ENCODE results near the gene NR0B2.
"Not testable (repeated sequence)": the region's sequence is repeated elsewhere in the genome, so short reads cannot be mapped to it uniquely, and the experiment has no call there.

Gene NR0B2

DNA sequence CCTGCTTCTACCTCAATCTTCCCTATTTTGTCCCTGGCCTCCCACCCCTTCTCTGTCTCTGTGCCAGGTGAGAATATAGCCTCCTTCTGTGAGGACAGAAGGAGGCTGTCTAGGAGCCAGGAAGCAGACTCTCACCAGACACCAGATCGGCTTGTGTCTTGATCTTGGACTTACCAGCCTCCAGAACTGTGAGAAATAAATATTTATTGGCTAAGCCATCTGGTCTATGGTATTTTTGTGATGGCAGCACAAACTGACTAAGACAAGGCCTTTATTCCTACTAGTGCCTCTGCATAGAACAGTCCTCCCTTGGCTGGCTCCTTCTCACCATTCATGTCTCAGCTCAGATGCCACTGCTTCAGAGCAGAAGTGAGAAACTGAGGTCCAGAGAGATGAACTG is 25.5 kb downstream of the NR0B2 start:
- DNase-seq, result no peak

DNA sequence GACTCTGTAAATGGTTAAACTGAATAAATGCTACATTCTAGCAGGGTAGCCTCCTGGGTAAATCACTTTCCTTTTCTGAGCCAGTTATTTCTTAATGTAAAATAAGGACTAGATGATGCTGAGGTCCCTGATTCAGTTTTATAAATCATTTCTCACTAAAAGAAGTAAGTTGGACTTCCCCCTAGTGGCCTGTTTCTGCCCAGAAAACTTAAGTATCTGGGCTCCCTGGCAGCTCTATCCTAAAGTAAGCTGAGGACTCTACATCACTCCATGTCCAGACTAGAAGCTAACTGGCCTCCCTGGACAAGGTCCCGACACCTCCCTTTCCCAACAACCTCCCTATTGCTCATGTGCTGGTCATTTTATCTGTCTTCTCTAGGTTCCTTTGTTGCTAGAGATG is 26.6 kb downstream of the NR0B2 start:
- DNase-seq, result no peak

DNA sequence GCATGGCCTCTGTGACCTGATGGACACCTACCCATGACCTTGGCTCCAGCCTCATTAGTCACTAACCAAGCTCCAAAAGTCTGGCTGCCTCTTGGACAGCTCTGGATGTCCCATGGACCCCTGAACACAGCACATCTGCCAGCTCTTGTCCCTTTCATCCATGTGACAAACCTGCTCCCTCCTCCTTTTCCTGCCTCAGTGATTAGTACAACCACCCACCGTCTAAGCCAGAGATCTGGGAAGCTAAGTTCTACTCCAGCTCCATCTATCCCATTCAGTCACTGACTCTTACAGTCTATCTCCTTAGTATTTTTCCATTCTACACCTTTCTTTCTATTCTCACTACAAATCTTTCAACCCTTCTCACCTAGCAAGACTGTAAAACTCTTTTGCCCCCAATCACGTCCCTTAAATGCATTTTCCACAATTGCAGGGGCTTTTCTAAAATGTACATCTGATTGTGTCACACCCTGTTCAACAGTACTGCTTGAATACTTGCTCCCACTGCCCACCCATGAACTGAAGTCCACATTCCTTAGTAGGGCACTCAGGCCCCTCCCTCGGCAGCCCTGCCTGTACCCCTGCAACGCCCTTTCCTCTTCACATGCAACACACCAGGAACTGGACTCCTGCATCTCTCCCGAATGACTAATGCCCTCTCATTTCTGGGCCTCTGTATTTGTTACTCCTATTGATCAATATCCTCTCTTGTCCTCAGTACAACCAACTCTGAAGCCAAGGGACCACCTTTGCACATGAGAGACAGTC is 30.9 kb downstream of the NR0B2 start:
- DNase-seq, result no peak

DNA sequence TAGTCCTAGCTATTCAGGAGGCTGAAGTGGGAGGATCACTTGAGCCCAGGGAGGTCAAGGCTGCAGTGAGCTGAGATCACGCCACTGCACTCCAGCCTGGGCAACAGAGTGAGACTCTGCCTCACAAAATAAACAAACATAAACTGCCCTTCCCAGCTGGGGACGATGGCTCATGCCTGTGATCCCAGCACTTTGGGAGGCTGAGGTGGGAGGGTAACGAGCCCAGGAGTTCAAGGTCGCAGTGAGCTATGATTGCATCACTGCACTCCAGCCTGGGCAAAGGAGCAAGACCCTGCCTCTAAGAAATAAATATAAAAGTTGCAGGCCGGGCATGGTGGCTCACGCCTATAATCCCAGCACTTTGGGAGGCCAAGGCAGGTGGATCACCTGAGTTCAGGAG is 32.2 kb downstream of the NR0B2 start:
- not testable (repeated sequence) for DNase-seq

DNA sequence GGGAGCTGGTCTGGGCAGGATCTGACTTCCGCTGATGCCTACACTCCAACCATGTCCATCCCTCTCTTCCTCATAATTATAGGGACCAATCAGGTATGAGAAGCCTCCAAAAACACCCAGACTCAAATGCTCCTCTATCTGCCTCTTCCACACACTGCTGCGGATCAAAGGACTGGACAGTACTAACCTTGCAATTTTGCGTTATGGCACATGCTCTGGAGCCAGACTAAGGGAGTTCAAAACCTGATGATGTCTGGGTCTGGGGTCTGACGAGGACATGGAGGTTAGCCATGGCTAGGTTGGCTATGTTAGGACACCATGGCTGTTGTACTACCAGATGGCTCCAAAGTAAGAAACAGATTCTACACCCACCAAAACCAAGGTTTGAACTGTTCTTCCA is 34.0 kb downstream of the NR0B2 start:
- no peak for DNase-seq

DNA sequence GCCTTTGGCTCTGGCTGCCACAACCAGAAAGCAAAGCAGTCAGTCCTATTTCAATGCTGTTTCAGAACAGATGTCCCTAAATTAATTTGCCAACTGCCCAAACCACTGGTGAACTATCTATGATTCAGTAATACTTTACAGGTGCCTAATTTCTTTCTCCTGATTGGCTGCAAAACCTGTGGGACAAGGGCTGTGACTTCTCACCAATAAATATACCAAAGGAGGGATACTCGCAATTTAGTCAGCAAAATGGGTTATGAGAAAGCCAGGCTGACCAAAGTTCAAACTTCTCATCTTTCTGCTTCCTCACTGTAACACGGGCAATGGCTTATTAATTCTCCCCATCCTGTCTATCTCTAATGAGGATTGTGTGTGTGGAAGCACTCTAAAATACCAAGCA is 36.4 kb downstream of the NR0B2 start:
- no peak for DNase-seq

DNA sequence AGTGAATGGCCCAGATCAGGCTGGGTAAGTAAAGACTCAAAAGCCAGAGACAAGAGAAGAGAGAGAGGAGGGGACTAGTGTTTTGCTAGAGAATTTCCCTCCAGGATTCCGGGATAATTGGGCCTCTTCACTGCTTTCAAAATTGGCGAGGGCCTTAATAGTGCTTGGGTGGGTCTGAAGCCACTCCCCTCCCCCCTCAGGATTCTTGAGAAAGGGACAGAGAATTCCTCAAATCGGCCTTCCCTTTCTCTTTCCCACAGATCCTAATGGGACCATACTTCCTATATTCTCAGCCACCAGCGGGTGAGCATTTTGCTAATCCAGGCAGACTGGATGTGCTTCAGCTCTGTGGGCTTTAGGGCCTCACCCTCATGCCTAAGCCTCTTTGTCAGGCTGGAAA is 38.9 kb downstream of the NR0B2 start:
- DNase-seq, result no peak

DNA sequence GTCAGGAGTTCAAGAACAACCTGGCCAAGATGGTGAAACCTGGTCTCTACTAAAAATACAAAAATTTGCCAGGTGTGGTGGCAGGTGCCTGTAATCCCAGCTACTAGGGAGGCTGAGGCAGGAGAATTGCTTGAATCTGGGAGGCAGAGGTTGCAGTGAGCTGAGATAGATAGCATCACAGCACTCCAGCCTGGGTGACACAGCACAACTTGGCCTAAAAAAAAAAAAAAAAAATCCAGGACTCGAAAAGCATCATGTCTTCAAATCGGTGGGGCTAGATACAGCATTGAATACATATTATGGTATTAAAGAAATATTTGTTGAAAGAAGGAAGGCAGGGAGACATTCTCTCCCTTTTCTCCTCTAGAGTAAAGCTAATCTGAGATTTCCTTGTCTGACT is 40.7 kb downstream of the NR0B2 start:
- not testable (repeated sequence) for DNase-seq

DNA sequence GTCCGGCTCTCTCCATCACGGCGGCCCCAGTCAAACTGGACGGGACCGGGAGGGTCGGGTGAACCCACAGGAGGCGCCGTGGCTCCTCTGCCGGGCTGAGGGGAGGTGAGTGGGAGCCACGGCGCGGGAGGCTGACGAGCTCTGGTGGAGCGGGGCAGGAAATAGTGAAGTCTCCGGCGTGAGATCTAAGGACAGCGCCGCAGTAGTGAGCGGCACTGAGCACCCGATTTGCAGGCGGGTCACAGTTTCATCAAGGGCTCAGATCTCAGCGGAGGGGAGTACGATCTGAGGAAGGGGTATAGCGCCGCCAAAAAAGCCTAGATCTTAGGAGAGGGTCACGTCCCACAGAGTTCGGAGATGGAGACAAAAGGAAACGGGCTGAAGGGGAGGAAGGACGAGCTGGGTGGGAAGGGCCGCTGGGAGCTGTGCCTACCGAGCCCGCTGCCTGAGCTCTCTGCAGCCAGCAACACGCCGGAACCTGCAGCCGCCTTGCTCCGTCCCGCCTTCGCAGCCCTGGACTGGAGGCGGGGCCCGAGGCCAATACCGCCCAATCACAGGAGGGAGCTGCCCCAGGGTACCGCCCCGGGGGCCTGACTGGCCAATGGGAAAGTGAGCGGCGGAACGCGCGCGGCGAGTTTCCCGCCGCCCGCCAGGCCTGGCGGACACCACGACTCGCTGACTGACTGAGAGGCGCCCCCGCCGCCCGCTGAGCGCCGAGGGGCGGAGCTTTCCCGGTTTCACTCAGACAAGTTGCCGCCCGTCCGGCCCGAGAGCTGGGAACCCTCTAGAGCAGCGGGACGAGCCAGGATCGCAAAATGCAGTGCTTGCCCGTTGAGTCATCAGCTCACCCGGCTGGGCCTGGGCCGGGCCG is 48.9 kb downstream of the NR0B2 start:
- DNase-seq, result peak; percentile 96

DNA sequence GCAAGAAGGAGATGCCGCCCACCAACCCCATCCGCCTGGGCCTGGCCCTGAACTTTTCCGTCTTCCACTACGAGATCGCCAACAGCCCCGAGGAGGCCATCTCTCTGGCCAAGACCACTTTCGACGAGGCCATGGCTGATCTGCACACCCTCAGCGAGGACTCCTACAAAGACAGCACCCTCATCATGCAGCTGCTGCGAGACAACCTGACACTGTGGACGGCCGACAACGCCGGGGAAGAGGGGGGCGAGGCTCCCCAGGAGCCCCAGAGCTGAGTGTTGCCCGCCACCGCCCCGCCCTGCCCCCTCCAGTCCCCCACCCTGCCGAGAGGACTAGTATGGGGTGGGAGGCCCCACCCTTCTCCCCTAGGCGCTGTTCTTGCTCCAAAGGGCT is 50.1 kb downstream of the NR0B2 start:
- no peak for DNase-seq

DNA sequence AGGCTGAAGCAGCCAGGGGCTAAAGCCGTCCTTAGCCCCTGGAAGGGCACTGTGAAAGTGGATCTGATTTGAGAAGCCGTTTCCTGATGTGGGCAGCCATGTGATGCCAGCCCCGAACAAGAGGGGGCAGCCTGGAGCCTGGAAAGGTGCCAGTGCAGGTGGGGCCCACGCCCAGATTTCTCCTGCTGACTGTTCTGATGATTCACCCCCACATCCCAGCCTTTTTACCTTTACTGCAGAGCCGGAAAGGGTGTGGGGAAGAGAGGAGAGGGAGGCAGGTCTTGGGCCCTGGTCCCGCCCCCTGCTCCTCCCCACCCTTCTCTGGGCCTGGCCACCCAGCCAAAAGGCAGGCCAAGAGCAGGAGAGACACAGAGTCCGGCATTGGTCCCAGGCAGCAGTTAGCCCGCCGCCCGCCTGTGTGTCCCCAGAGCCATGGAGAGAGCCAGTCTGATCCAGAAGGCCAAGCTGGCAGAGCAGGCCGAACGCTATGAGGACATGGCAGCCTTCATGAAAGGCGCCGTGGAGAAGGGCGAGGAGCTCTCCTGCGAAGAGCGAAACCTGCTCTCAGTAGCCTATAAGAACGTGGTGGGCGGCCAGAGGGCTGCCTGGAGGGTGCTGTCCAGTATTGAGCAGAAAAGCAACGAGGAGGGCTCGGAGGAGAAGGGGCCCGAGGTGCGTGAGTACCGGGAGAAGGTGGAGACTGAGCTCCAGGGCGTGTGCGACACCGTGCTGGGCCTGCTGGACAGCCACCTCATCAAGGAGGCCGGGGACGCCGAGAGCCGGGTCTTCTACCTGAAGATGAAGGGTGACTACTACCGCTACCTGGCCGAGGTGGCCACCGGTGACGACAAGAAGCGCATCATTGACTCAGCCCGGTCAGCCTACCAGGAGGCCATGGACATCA is 50.7 kb downstream of the NR0B2 start, which contains the start of gene SFN:
SFN (plus strand) TSS at position 369 of the 904 bp plus-strand sequence; CDS start at position 433, 64 bp downstream.
- peak; percentile 65 for DNase-seq

DNA sequence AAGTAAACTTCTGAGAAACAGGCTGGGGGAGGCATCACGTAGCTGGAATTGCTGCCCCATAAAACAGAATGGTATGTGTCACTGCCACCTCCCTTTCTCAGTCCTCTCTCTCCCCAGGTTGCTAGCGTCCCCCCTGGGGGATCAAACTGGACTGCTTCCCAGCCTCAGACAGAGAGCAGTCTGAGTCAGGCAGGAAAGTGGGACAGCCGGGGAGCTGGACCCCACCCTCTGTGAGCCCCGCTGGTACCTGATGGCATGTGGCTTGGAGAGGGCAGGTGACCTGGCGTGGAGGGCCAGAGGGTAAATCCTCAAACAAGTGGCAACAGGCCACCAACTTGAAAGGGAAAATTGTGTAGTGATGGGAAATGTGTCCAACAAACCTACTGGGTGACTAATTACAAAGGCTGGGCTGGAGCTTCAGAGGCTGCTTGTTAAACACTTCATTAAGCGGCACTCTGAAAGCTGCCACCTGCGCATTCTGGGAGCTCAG is 51.8 kb downstream of the NR0B2 start:
- no peak for DNase-seq
